Tongue (tissue), 3 donors: ENCODE data around the gene BAZ1A. TPM values are rescaled to one million over a fixed set of nuclear protein-coding genes. Genes with fewer than 3 reads are reported as not detected.

Experiments used
- DNase-seq: peaks from one replicate; pipeline ENCODE4 v3.0.0-alpha.2; 2015
- small RNA-seq: library from RNA; depleted of rRNA; stranded (forward); fragments of <200 nt; gene quantifications from one replicate; pipeline ENCODE3, GENCODE V24; 2014; ENCODE audit warnings: low replicate concordance
- total RNA-seq: library from RNA; depleted of rRNA; stranded (reverse); fragments of >200 nt; gene quantifications from one replicate; pipeline ENCODE4 v1.2.3, GENCODE V29; 2014

The BAZ1A gene
- total RNA-seq, 1 donor from 2014 or later: 25.7 TPM

GRCh38 chr14:34722723-34723545, 152.2 kb downstream of the BAZ1A start:
- DNase-seq: peak; percentile 82

GRCh38 chr14:34721129-34721528, 154.0 kb downstream of the BAZ1A start:
- DNase-seq: no peak

GRCh38 chr14:34718750-34719304, 156.3 kb downstream of the BAZ1A start:
- no peak for DNase-seq

- peak; percentile 61 for DNase-seq
Observed at GRCh38 chr14:34715127-34715863, 159.9 kb downstream of the BAZ1A start.

GRCh38 chr14:34714320-34715126, 160.6 kb downstream of the BAZ1A start, which contains the start of gene CFL2:
Gene CFL2, minus strand, starts transcription at chr14:34714593. Its CDS starts 53 bp downstream, at chr14:34714540.
- peak; percentile 94 for DNase-seq

- DNase-seq: peak; percentile 82
Observed at GRCh38 chr14:34713681-34714319, 161.4 kb downstream of the BAZ1A start.

- DNase-seq: peak; percentile 20
Observed at GRCh38 chr14:34713122-34713680, 162.0 kb downstream of the BAZ1A start.

- DNase-seq: no peak
Observed at GRCh38 chr14:34711796-34712712, 163.1 kb downstream of the BAZ1A start.

- peak; percentile 91 for DNase-seq
Observed at GRCh38 chr14:34711169-34711568, 164.0 kb downstream of the BAZ1A start.

- peak; percentile 62 for DNase-seq
Observed at GRCh38 chr14:34710744-34711143, 164.4 kb downstream of the BAZ1A start.

- DNase-seq: peak; percentile 85
Observed at GRCh38 chr14:34710006-34710405, 165.2 kb downstream of the BAZ1A start.

- peak; percentile 30 for DNase-seq
Observed at GRCh38 chr14:34707722-34708121, 167.4 kb downstream of the BAZ1A start.

Small RNA genes within 50 kb of the gene (small RNA-seq; reads per million reads assigned to genes)
- gene AL121603.1 (not detected), gene RNU7-41P (not detected)

Other genes with a start within 250 kb of the BAZ1A start
- 157 TPM for gene SNX6, start 245.2 kb downstream of the BAZ1A start, total RNA-seq
- gene CFL2, start 160.8 kb downstream of the BAZ1A start, total RNA-seq: 478 TPM
- gene SRP54, start 107.6 kb upstream of the BAZ1A start, total RNA-seq: 79.3 TPM
- gene FAM177A1, start 170.9 kb upstream of the BAZ1A start, total RNA-seq: 22.3 TPM
- gene PPP2R3C, start 246.6 kb upstream of the BAZ1A start, total RNA-seq: 41.7 TPM
- gene PRORP, start 247.2 kb upstream of the BAZ1A start, total RNA-seq: 15.9 TPM